H7 (cell line): Measurements from ENCODE around the gene USP50. TPM values are rescaled to one million over a fixed set of nuclear protein-coding genes. Genes with fewer than 3 reads are reported as not detected.

Source experiments
- DNase-seq: peaks from one replicate; pipeline ENCODE4 v3.0.0; 2012
- H3K27me3 ChIP-seq: 2 replicates; pipeline ENCODE4 v1.6.0; 2011; ENCODE audit warnings: mild to moderate bottlenecking, low read length; ENCODE audit not compliant: control insufficient read depth, insufficient read depth
- H3K36me3 ChIP-seq: replicated peaks from 2 replicates; pipeline ENCODE4 v1.5.1; 2011; ENCODE audit warnings: low read length; ENCODE audit not compliant: control insufficient read depth, insufficient read depth
- H3K4me3 ChIP-seq: 2 replicates; pipeline ENCODE4 v1.5.1; 2011; ENCODE audit warnings: low read depth, mild to moderate bottlenecking, control low read depth, low read length, moderate library complexity; ENCODE audit not compliant: insufficient read depth
- total RNA-seq: library from RNA; depleted of rRNA; stranded (reverse); fragments of >200 nt; shearing (Covaris generic); gene quantifications from 2 replicates; pipeline ENCODE4 v1.2.3, GENCODE V29; 2014; rRNA removed

USP50 gene
- total RNA-seq, 1 experiment from 2014 or later = not detected

DNA sequence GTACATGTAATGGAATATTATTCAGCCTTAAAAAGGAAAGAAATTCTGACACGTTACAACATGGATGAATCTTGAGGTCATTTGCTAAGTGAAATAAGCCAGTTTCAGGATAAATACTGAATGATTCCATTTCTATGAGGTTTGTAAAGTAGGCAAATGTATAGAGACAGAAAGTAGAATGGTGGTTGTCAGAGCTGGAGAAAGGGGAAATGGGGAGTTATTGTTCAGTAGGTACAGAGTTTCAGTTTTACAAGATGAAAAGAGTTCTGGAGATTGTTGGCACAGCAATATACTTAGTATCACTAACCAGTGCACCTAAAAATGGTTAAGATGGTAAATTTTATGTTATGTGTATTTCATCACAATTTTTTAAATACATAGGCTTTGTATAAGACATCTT, 61.7 kb downstream of the USP50 start:
- DNase-seq = no peak
- Histone ChIP-seq H3K4me3 (no peak overlapping the region), H3K36me3 (peaks cover 9% of the 10 kb centered on the region), H3K27me3 (no peaks in the 10 kb centered on the region)

DNA sequence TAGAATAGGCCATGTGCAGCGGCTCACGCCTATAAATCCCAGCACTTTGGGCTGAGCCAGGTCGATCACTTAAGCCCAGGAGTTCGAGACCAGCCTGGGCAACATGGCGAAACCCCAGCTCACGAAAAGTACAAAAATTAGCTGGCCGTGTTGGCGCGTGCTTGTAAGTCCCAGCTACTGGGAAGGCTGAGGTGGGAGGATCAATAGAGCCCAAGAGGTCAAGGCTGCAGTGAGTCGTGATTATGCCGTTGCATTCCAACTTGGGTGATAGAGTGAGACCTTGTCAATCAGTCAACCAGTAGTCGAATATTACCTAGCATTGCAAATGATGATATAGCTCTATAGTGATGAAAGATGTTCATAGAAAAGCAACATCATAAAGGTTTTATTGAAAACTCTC, 70.3 kb downstream of the USP50 start:
- H3K36me3 ChIP-seq = peaks cover 3% of the 10 kb centered on the region
- no peak for DNase-seq

DNA sequence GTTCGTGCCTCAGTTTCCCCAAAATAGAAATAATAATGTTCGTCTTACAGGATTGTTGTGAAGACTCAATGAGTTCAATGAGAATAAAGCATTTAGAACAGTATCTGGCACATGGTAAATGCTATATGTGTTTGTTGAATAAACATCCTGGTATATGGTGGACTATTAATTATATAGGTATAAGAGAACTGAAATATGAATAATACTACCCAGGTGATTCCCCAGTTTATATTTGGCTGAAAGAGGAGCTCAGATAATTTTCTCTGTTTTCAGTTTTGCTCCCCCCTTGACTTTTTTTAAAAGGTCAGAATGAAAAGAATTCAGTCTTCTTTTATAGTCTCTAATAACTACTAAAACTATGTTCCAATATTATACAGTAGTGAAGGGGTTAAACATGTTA, 75.4 kb downstream of the USP50 start:
- H3K36me3 ChIP-seq = peaks cover 1% of the 10 kb centered on the region; the same call in 1 of the 2 replicates
- H3K27me3 ChIP-seq = no peaks in the 10 kb centered on the region

More for the DNA sequence above, 70.3 kb downstream of the USP50 start:
- H3K4me3 ChIP-seq = no peak overlapping the region
- H3K27me3 ChIP-seq = no peaks in the 10 kb centered on the region

DNA sequence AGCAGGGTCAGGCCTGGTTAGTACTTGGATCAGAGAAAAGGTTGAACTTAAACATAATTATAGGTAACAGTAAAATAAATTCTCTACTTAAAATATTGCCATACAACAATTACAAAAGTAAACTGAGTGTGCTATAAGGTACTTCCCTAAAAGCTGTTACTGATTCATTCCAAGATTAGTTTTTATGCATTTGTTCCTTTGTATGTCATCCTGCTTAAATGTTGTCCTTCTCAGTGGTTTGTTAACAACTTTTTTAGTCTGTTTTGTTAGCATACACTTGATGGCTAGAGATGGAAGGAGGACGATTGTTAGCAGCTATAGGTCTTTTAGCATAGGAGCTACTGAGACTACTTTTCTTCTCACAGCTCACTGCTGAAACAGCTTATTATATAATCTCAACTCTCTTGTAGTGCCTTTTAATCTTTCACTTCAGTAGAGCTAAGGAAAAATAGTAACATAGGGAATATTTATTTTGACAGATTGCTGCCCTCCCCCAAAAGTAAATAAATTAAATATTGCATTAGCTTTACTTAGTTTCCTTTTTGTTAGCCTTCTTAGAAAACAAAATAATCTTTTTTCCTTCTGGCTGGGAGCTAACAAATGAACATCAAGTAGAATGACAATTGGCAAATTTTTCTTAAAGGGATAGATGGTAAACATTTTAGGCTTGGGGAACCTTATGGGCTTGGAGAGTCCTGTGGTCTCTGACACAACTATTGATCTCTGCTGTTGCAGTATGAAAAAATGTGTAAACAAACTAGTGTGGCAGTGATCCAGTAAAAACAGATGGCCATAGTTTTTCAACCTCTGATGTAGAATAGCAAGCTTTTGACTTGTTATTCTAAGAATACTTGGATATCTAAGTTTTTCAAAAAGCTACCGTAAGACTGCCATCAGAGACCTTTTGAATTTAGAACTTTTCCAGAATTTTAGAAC, 82.8 kb downstream of the USP50 start:
- Histone ChIP-seq H3K4me3 (no peak overlapping the region), H3K36me3 (no peaks in the 10 kb centered on the region), H3K27me3 (no peaks in the 10 kb centered on the region)
- no peak for DNase-seq

More for the DNA sequence above, 75.4 kb downstream of the USP50 start:
- no peak overlapping the region for H3K4me3 ChIP-seq
- DNase-seq = no peak

DNA sequence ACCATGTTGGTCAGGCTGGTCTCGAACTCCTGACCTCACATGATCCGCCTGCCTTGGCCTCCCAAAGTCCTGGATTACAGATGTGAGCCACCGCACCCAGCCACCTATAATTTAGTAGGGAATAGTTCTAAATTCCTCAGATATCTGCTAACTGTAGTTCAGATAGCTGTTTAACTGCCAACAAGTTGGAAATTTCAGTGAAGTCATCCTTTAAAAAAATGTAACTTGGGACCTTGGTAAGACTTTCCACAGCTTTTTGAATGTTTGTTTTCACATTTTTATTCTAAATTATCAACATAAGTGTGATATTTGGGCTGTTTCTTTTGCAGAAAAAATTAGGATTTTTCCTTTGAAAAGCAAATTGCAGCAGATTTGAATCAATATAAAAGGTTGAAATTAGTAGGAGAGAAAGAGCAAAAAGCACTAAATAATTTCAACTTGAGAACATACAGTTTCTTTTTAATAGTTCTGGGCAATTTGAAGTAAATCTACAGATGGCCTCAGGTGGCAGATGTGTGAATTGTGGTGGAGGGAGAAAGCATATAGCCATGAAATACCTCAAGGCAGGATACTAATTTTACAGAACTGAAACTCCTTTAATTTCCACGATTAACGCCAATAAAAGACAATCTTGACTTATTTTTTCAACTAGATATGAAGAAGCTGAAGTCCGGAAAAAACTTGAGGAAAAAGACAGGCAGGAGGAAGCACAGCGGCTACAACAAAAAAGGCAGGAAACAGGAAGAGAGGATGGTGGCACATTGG, 87.9 kb downstream of the USP50 start:
- DNase-seq = no peak
- Histone ChIP-seq H3K27me3 (no peaks in the 10 kb centered on the region), H3K4me3 (no peak overlapping the region), H3K36me3 (peaks cover 2% of the 10 kb centered on the region; the same call in 1 of the 2 replicates)

DNA sequence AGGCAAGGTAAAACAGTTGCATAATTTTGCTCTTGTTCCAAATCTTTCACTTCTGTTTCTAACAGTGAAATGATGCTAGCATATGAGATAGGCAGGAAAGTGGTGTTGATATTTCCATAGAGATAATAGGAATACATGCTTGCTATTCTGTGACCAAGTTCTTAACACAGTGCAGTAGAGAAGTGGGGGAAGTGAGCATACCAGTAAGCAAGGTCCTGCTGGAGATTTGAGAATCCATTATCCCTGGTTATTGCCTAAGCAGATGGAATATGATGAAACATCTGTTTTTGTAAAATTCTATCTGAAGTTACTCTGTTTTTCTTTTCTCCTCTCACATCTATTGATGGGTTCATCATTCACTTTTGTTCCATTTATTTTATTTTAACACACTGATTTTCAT, 93.5 kb downstream of the USP50 start:
- Histone ChIP-seq H3K27me3 (no peaks in the 10 kb centered on the region), H3K4me3 (no peak overlapping the region), H3K36me3 (peaks cover 3% of the 10 kb centered on the region)
- DNase-seq = no peak

Other genes starting within 250 kb of the USP50 start
- gene GABPB1, start 191.5 kb downstream of the USP50 start, total RNA-seq = 39.6 and 43.0 TPM in 2 replicates
- gene USP8, start 122.3 kb downstream of the USP50 start, total RNA-seq = 58.6 and 71.0 TPM in 2 replicates
- gene TRPM7, start 140.1 kb upstream of the USP50 start, total RNA-seq = 16.5 and 21.7 TPM in 2 replicates
- 25.9 and 31.8 TPM in 2 replicates for gene SPPL2A, start 219.0 kb upstream of the USP50 start, total RNA-seq